Heart left ventricle (tissue), 16 donors: ENCODE measurements around the gene MTG1. TPM values are rescaled to one million over a fixed set of nuclear protein-coding genes. Genes with fewer than 3 reads are reported as not detected.

Experiments
- ATAC-seq, 4 donors: fragments of 200-7000 bp; cut with Tn5 transposase; one replicate each; pipeline ENCODE4 v1.9.1; 2020 to 2022; ENCODE audit warnings: moderate library complexity in 4 of 4, mild to moderate bottlenecking in 3 of 4, moderate number of reproducible peaks in 1 of 4
- DNase-seq, 5 donors: peaks; one replicate each; pipeline ENCODE4 v3.0.0-alpha.2; 2020
- H3K27ac ChIP-seq, 12 donors: fragments of 200-600 bp; sonication (generic) in 4 of 12; one replicate each; pipeline versions ENCODE4 v1.5.0 to v1.8.0; 2016 to 2022; ENCODE audit warnings: mild to moderate bottlenecking in 2 of 12
- H3K27me3 ChIP-seq, 9 donors: fragments of 200-600 bp; sonication (generic) in 2 of 9; one replicate each; pipeline versions ENCODE4 v1.5.1 to v1.8.0; 2016 to 2022; ENCODE audit warnings: mild to moderate bottlenecking in 3 of 9
- H3K36me3 ChIP-seq, 9 donors: fragments of 200-600 bp; sonication (generic) in 2 of 9; one replicate each; pipeline versions ENCODE4 v1.5.0 to v1.8.0; 2018 to 2022; ENCODE audit warnings: mild to moderate bottlenecking in 2 of 9
- H3K4me1 ChIP-seq, 12 donors: fragments of 200-600 bp; sonication (generic) in 4 of 12; one replicate each; pipeline versions ENCODE4 v1.5.0 to v1.8.0; 2016 to 2022; ENCODE audit warnings: mild to moderate bottlenecking in 3 of 12
- H3K4me3 ChIP-seq, 12 donors: fragments of 200-600 bp; sonication (generic) in 4 of 12; one replicate each; pipeline versions ENCODE4 v1.5.0 to v1.8.0; 2017 to 2022; ENCODE audit warnings: mild to moderate bottlenecking in 9 of 12, moderate library complexity in 4 of 12
- H3K9me3 ChIP-seq, 12 donors: fragments of 200-600 bp; sonication (generic) in 4 of 12; one replicate each; pipeline versions ENCODE4 v1.5.0 to v1.8.0; 2016 to 2022; ENCODE audit warnings: mild to moderate bottlenecking in 1 of 12
- CTCF ChIP-seq, 12 donors: fragments of 200-600 bp; sonication (generic) in 4 of 12; IDR thresholded peaks; one replicate each; pipeline versions ENCODE4 v1.5.0 to v1.8.0; 2018 to 2022; ENCODE audit warnings: antibody characterized with exemption in 12 of 12, mild to moderate bottlenecking in 5 of 12
- POLR2A ChIP-seq, 2 donors: fragments of 450-650 bp; IDR thresholded peaks; one replicate each; pipeline ENCODE4 v1.6.1; 2017; ENCODE audit warnings: antibody characterized with exemption in 2 of 2, mild to moderate bottlenecking in 2 of 2, moderate library complexity in 2 of 2
- WGBS, 4 donors: extraction: QIAGEN DNeasy Blood & Tissue Kit in 2 of 4; methylation state at CpG; one replicate each; pipeline versions ENCODE4 v1.1.5 to v1.1.7; 2013 to 2018; 5-methylcytosine and 5-hydroxymethylcytosine counted together
- intact Hi-C, 10 donors: fragments of 100-400 bp; cut with DNase I; formaldehyde crosslinking; loops; one replicate each; pipeline versions ENCODE4 v1.11.1 to v1.14.2; 2022
- polyA plus RNA-seq, 2 donors: library from polyadenylated mRNA; stranded (reverse); fragments of 200-250 nt; gene quantifications; one replicate each; pipeline ENCODE4 v1.2.3, GENCODE V29; 2013
- total RNA-seq, 9 donors: library from RNA; depleted of rRNA in 2 of 9; stranded (reverse); fragments of >200 nt in 2 of 9; fragmentation: NEBNext Ultra II Directional in 3 of 9; extraction: Animal tissue kit (Norgen Biotek cat#: 25700) in 3 of 9; gene quantifications; one replicate each; pipeline versions ENCODE4 v1.1.0 to v1.2.4, GENCODE V29; 2016 to 2023
- donor health status: ischemic (EF 13 %, LVEDD 7.1; RV severe dilation, severe dysfunction).
- donor health status: healthy with polysubstance abuse.
- donor health status: DM: no; HTN: yes; CAD: no.
- donor health status: DM: no; HTN: no; CAD: no.
- donor health status: ischemic (EF 25% LVEDD 6.9; RV normal size, moderate dysfunction).
- donor health status: ischemic (EF 25% LVEDD 5.7; RV mildly dilated, moderate dysfunction).
- donor health status: healthy.
- donor health status: DM: yes; HTN: yes; CAD: no.
- donor health status: ischemic (EF 35%, LVEDD 5.7; RV mildly dilated, moderate dysfunction).
- donor health status: nonischemic (EF 11% LVEDD 7.7; RV severe dilation, severe dysfunction).
- donor health status: DM: yes; HTN: yes; CAD: no.
- donor health status: PGD.
- donor health status: ischemic (EF 29% LVEDD 5.4; RV normal size, mild dysfunction).
- donor health status: nonischemic (EF 23%, LVEDD 6.1; RV moderate dilation, normal function).

MTG1 gene
- total and polyA plus RNA-seq, 11 donors, result 11.6 to 34.2 (median 22.6) TPM

GRCh38 chr10:133390597-133391248, 3.2 kb upstream of the MTG1 start:
- no peak for TF ChIP-seq POLR2A (IDR thresholded peaks at IDR 0.05)
- TF ChIP-seq CTCF (IDR thresholded peaks at IDR 0.05), result no peak
- peak overlapping the region in 1 of 12 donors; percentile 50 for H3K27ac ChIP-seq
- peaks cover 0 to 3% (median under 1%) of the 10 kb centered on the region in 9 donors for H3K36me3 ChIP-seq
- no peaks in the 10 kb centered on the region for H3K9me3 ChIP-seq
- no peak for DNase-seq
- intact Hi-C loops, result loop anchor here in 1 of 10 donors (5.0 kb wide), 1 partner anchor 83 kb away; the partner anchor contains the start of genes TUBGCP2 and ZNF511
- H3K4me1 ChIP-seq, result peaks cover 3 to 49% (median 9%) of the 10 kb centered on the region in 12 donors
- ATAC-seq, result no peak
- H3K27me3 ChIP-seq, result no peaks in the 10 kb centered on the region
- no peak overlapping the region for H3K4me3 ChIP-seq
- 90 to 93% (median 91%) methylated on average over 19 of the region's 19 CpGs for WGBS, 4 donors

GRCh38 chr10:133391249-133391635, 2.7 kb upstream of the MTG1 start:
- whole genome bisulfite sequencing, 4 donors, result 91 to 97% (median 94%) methylated on average over 10 to 12 of the region's 12 CpGs

GRCh38 chr10:133391761-133392518, 2.0 kb upstream of the MTG1 start:
- no peaks in the 10 kb centered on the region for H3K27me3 ChIP-seq
- no peak for ATAC-seq
- peaks cover 3 to 51% (median 10%) of the 10 kb centered on the region in 12 donors for H3K4me1 ChIP-seq
- 84 to 92% (median 90%) methylated on average over 10 to 12 of the region's 12 CpGs for WGBS, 4 donors
- intact Hi-C loops, result loop anchor here in 1 of 10 donors (5.0 kb wide), 1 partner anchor 85 kb away; the partner anchor contains the start of genes TUBGCP2 and ZNF511
- no peaks in the 10 kb centered on the region for H3K9me3 ChIP-seq
- DNase-seq, result no peak
- H3K36me3 ChIP-seq, result peaks cover 0 to 15% (median 13%) of the 10 kb centered on the region in 9 donors
- H3K27ac ChIP-seq, result no peak overlapping the region
- no peak for TF ChIP-seq CTCF (IDR thresholded peaks at IDR 0.05)
- TF ChIP-seq POLR2A (IDR thresholded peaks at IDR 0.05), result no peak
- H3K4me3 ChIP-seq, result no peak overlapping the region

More at GRCh38 chr10:133391249-133391635, 2.7 kb upstream of the MTG1 start:
- H3K9me3 ChIP-seq, result no peaks in the 10 kb centered on the region
- H3K27me3 ChIP-seq, result no peaks in the 10 kb centered on the region
- TF ChIP-seq POLR2A (IDR thresholded peaks at IDR 0.05) (no peak), CTCF (IDR thresholded peaks at IDR 0.05) (no peak)
- DNase-seq, result no peak
- no peak for ATAC-seq
- peaks cover 3 to 51% (median 10%) of the 10 kb centered on the region in 12 donors for H3K4me1 ChIP-seq
- no peak overlapping the region for H3K27ac ChIP-seq
- intact Hi-C loops, result loop anchor here in 1 of 10 donors (5.0 kb wide), 1 partner anchor 84 kb away; the partner anchor contains the start of genes TUBGCP2 and ZNF511
- H3K4me3 ChIP-seq, result no peak overlapping the region
- H3K36me3 ChIP-seq, result peaks cover 0 to 8% (median 6%) of the 10 kb centered on the region in 9 donors
